Astrocyte of the cerebellum (primary cell): ENCODE measurements around the gene ZNF473.
"Not testable (repeated sequence)": the region's sequence is repeated elsewhere in the genome, so short reads cannot be mapped to it uniquely, and the experiment has no call there.

Source experiments
- DNase-seq: peaks from one replicate; pipeline ENCODE4 v3.0.0-alpha.2; 2011; ENCODE audit warnings: low read depth
- H3K4me3 ChIP-seq: 2 replicates; pipeline ENCODE4 v1.5.1; 2011; ENCODE audit warnings: mild to moderate bottlenecking, low read depth, low read length, moderate library complexity
- CTCF ChIP-seq: IDR thresholded peaks from 2 replicates; pipeline ENCODE4 v1.5.1; 2012; ENCODE audit warnings: low read length, low read depth, moderate library complexity, mild to moderate bottlenecking; ENCODE audit errors: missing control alignments
- in situ Hi-C: cut with HindIII; loops from 2 replicates; pipeline ENCODE4 v1.10.0; 2017; ENCODE audit warnings: low sequenced_read_pairs

The ZNF473 gene

GRCh38 chr19:50044922-50045321 is 19.1 kb downstream of the ZNF473 start:
- DNase-seq: no peak
- in situ Hi-C loops: no loop called here
- no peak for TF ChIP-seq CTCF
- no peak overlapping the region for H3K4me3 ChIP-seq

- TF ChIP-seq CTCF: peak; percentile 35
- no peak overlapping the region for H3K4me3 ChIP-seq
- DNase-seq: no peak
- in situ Hi-C loops: no loop called here
Measured at GRCh38 chr19:50046649-50047503, 21.1 kb downstream of the ZNF473 start.

- H3K4me3 ChIP-seq: no peak overlapping the region
- in situ Hi-C loops: no loop called here
- no peak for TF ChIP-seq CTCF
- DNase-seq: no peak
Measured at GRCh38 chr19:50047671-50048070, 21.9 kb downstream of the ZNF473 start.

- TF ChIP-seq CTCF: no peak
- peak overlapping the region; percentile 47 for H3K4me3 ChIP-seq
- no peak for DNase-seq
- in situ Hi-C loops: no loop called here
Measured at GRCh38 chr19:50050406-50051227, 24.8 kb downstream of the ZNF473 start.

GRCh38 chr19:50051228-50051895 is 25.6 kb downstream of the ZNF473 start:
- H3K4me3 ChIP-seq: peak overlapping the region; percentile 47
- in situ Hi-C loops, DNase-seq: not testable (repeated sequence)

GRCh38 chr19:50051964-50052363 is 26.2 kb downstream of the ZNF473 start:
- DNase-seq: no peak
- no peak overlapping the region for H3K4me3 ChIP-seq
- in situ Hi-C loops: no loop called here
- no peak for TF ChIP-seq CTCF

- in situ Hi-C loops: no loop called here
- no peak for TF ChIP-seq CTCF
Measured at GRCh38 chr19:50053119-50053518, 27.3 kb downstream of the ZNF473 start.

More at GRCh38 chr19:50053119-50053518, 27.3 kb downstream of the ZNF473 start:
- no peak for DNase-seq
- H3K4me3 ChIP-seq: no peak overlapping the region
